IMR-90 (cell line): ENCODE results near the gene EYS. TPM values are rescaled to one million over a fixed set of nuclear protein-coding genes. Genes with fewer than 3 reads are reported as not detected.

ENCODE experiments used
- ATAC-seq: fragments of 200-7000 bp; cut with Tn5 transposase; 2 replicates; pipeline ENCODE4 v1.9.1; 2020; ENCODE audit warnings: low read depth, mild to moderate bottlenecking, moderate library complexity
- BruUV-seq: library from RNA; stranded (reverse); fragments of 400-500 nt; replicated peaks from 2 replicates; lab custom pipeline; 2021; lab: Mats Ljungman, UMichigan
- CTCF ChIA-PET: fragments of 300-600 bp; formaldehyde crosslinking; extraction: SDS; loops from one replicate; lab custom pipeline; 2021; ENCODE audit warnings: antibody characterized with exemption; lab: Yijun Ruan, JAX
- POLR2A ChIA-PET: fragments of 300-600 bp; sonication (Branson Sonifier 250); formaldehyde crosslinking; loops from one replicate; lab custom pipeline; 2022; ENCODE audit warnings: antibody characterized with exemption; ENCODE audit not compliant: unreplicated experiment; lab: Charles Lee
- DNase-seq: peaks from one replicate; pipeline ENCODE4 v3.0.0; 2013
- H2AFZ ChIP-seq: replicated peaks from 2 replicates; pipeline ENCODE3; 2013; ENCODE audit warnings: low read length, mild to moderate bottlenecking; ENCODE audit not compliant: poor library complexity
- H2AK5ac ChIP-seq: 2 replicates; pipeline ENCODE4 v1.6.1; 2013; ENCODE audit warnings: low read depth, low read length, inconsistent platforms
- H2AK9ac ChIP-seq: replicated peaks from 2 replicates; pipeline ENCODE3; 2013; ENCODE audit warnings: mild to moderate bottlenecking, low read depth, low read length, moderate library complexity; ENCODE audit not compliant: poor library complexity
- H2BK120ac ChIP-seq: 2 replicates; pipeline ENCODE4 v1.6.1; 2013; ENCODE audit warnings: low read depth, low read length, inconsistent platforms
- H2BK15ac ChIP-seq: 3 replicates; pipeline ENCODE4 v1.6.1; 2013; ENCODE audit warnings: low read depth, low read length, inconsistent platforms
- H2BK20ac ChIP-seq: 2 replicates; pipeline ENCODE4 v1.6.1; 2013; ENCODE audit warnings: low read depth, mild to moderate bottlenecking, inconsistent platforms, low read length, moderate library complexity
- H2BK5ac ChIP-seq: 2 replicates; pipeline ENCODE4 v1.6.1; 2013; ENCODE audit warnings: mild to moderate bottlenecking, low read depth, low read length, inconsistent platforms; ENCODE audit not compliant: poor library complexity, severe bottlenecking
- H3K14ac ChIP-seq: replicated peaks from 2 replicates; pipeline ENCODE4 v1.6.1; 2013; ENCODE audit warnings: low read depth, low read length, inconsistent platforms
- H3K18ac ChIP-seq: 2 replicates; pipeline ENCODE4 v1.6.1; 2013; ENCODE audit warnings: low read depth, low read length, control low read depth
- H3K23ac ChIP-seq: 2 replicates; pipeline ENCODE4 v1.6.1; 2013; ENCODE audit warnings: low read depth, low read length, inconsistent platforms
- H3K27ac ChIP-seq: 2 replicates; pipeline ENCODE4 v1.5.1; 2013; ENCODE audit warnings: mild to moderate bottlenecking, control low read depth, low read length; ENCODE audit not compliant: insufficient read depth
- H3K27me3 ChIP-seq: 2 replicates; pipeline ENCODE4 v1.6.1; 2013; ENCODE audit warnings: low read length; ENCODE audit not compliant: control insufficient read depth, insufficient read depth
- H3K36me3 ChIP-seq: 2 replicates; pipeline ENCODE4 v1.6.1; 2013; ENCODE audit warnings: low read length, mixed read lengths; ENCODE audit not compliant: control insufficient read depth, insufficient read depth
- H3K4ac ChIP-seq: 2 replicates; pipeline ENCODE4 v1.6.1; 2013; ENCODE audit warnings: low read depth, low read length, inconsistent platforms
- H3K4me1 ChIP-seq: 2 replicates; pipeline ENCODE4 v1.6.1; 2013; ENCODE audit warnings: low read length, mixed read lengths; ENCODE audit not compliant: control insufficient read depth, insufficient read depth
- H3K4me2 ChIP-seq: 2 replicates; pipeline ENCODE4 v1.6.1; 2013; ENCODE audit warnings: low read depth, mild to moderate bottlenecking, control low read depth, low read length, moderate library complexity
- H3K4me3 ChIP-seq: 2 replicates; pipeline ENCODE4 v1.5.1; 2013; ENCODE audit warnings: low read depth, mild to moderate bottlenecking, control low read depth, low read length, moderate library complexity; ENCODE audit not compliant: insufficient read depth
- H3K56ac ChIP-seq: 2 replicates; pipeline ENCODE4 v1.6.1; 2013; ENCODE audit warnings: low read length, inconsistent platforms; ENCODE audit not compliant: insufficient read depth; ENCODE audit errors: extremely low read depth
- H3K79me1 ChIP-seq, 2 experiments: 2 replicates each; pipeline ENCODE4 v1.6.1; 2013; ENCODE audit warnings: low read length in 2 of 2, inconsistent platforms in 1 of 2, low read depth in 1 of 2
- H3K9ac ChIP-seq: 2 replicates; pipeline ENCODE4 v1.6.1; 2013; ENCODE audit warnings: low read depth, low read length, control low read depth
- H3K9me1 ChIP-seq: 2 replicates; pipeline ENCODE4 v1.6.1; 2013; ENCODE audit warnings: low read length, inconsistent platforms; ENCODE audit not compliant: insufficient read depth
- H3K9me3 ChIP-seq: 2 replicates; pipeline ENCODE4 v1.6.1; 2013; ENCODE audit warnings: low read length; ENCODE audit not compliant: control insufficient read depth, insufficient read depth
- H4K20me1 ChIP-seq: 2 replicates; pipeline ENCODE4 v1.6.1; 2013; ENCODE audit warnings: low read length, inconsistent platforms; ENCODE audit not compliant: insufficient read depth
- H4K5ac ChIP-seq: 2 replicates; pipeline ENCODE4 v1.6.1; 2013; ENCODE audit warnings: mild to moderate bottlenecking, low read depth, low read length, control low read depth
- H4K8ac ChIP-seq, 2 experiments: 2 replicates each; pipeline ENCODE4 v1.6.1; 2013; ENCODE audit warnings: low read depth in 2 of 2, low read length in 2 of 2, control low read depth in 1 of 2, inconsistent platforms in 1 of 2
- H4K91ac ChIP-seq: 2 replicates; pipeline ENCODE4 v1.6.1; 2013; ENCODE audit warnings: low read depth, low read length, inconsistent platforms; ENCODE audit not compliant: insufficient read depth
- BHLHE40 ChIP-seq: fragments of 150-350 bp; IDR thresholded peaks from 2 replicates; pipeline ENCODE4 v1.6.1; 2016; ENCODE audit warnings: mild to moderate bottlenecking, low read depth, low read length
- CEBPB ChIP-seq: IDR thresholded peaks from 2 replicates; pipeline ENCODE4 v1.6.1; 2012; ENCODE audit warnings: low read depth, low read length, improper control_type of control experiment
- CHD1 ChIP-seq: IDR thresholded peaks from 2 replicates; pipeline ENCODE4 v1.6.1; 2012; ENCODE audit warnings: low read depth, low read length, improper control_type of control experiment
- FOS ChIP-seq: fragments of 150-350 bp; IDR thresholded peaks from 2 replicates; pipeline ENCODE4 v1.6.1; 2016; ENCODE audit warnings: low read depth, low read length
- MAFK ChIP-seq: IDR thresholded peaks from 2 replicates; pipeline ENCODE4 v1.6.1; 2012; ENCODE audit warnings: low read depth, low read length, improper control_type of control experiment
- MAZ ChIP-seq: IDR thresholded peaks from 2 replicates; pipeline ENCODE4 v1.6.1; 2012; ENCODE audit warnings: low read depth, mild to moderate bottlenecking, low read length, improper control_type of control experiment, moderate library complexity, borderline replicate concordance
- MXI1 ChIP-seq: IDR thresholded peaks from 2 replicates; pipeline ENCODE4 v1.6.1; 2012; ENCODE audit warnings: low read depth, mild to moderate bottlenecking, low read length, moderate library complexity, borderline replicate concordance
- NFE2L2 ChIP-seq: fragments of 150-350 bp; IDR thresholded peaks from 2 replicates; pipeline ENCODE4 v1.6.1; 2016; ENCODE audit warnings: low read depth, mild to moderate bottlenecking, low read length
- POLR2A ChIP-seq: IDR thresholded peaks from 2 replicates; pipeline ENCODE4 v1.6.1; 2012; ENCODE audit warnings: mild to moderate bottlenecking, low read depth, low read length
- RAD21 ChIP-seq: IDR thresholded peaks from 2 replicates; pipeline ENCODE4 v1.6.1; 2012; ENCODE audit warnings: low read length, improper control_type of control experiment
- RCOR1 ChIP-seq: IDR thresholded peaks from 2 replicates; pipeline ENCODE4 v1.6.1; 2012; ENCODE audit warnings: mild to moderate bottlenecking, low read length, improper control_type of control experiment; ENCODE audit not compliant: insufficient replicate concordance
- RFX5 ChIP-seq: IDR thresholded peaks from 2 replicates; pipeline ENCODE4 v1.8.0; 2012; ENCODE audit warnings: low read depth, mild to moderate bottlenecking, low read length, moderate library complexity
- SMC3 ChIP-seq: fragments of 150-350 bp; IDR thresholded peaks from 2 replicates; pipeline ENCODE4 v1.6.1; 2016; ENCODE audit warnings: low read depth, mild to moderate bottlenecking, antibody characterized with exemption, low read length, moderate library complexity
- WGBS, 2 experiments: methylation state at CpG; one replicate each; pipeline versions ENCODE4 v1.1.5 to v1.1.7; 2013; ENCODE audit warnings: missing lambda C conversion rate in 2 of 2; ENCODE audit not compliant: insufficient read length in 1 of 2; ENCODE audit errors: extremely low coverage in 2 of 2; 5-methylcytosine and 5-hydroxymethylcytosine counted together
- dilution Hi-C: fragments of 300-500 bp; cut with HindIII; formaldehyde crosslinking; loops from one replicate; pipeline ENCODE4 v1.14.3; 2018; ENCODE audit warnings: low sequenced_read_pairs; ENCODE audit not compliant: unreplicated experiment
- in situ Hi-C: fragments of 300-500 bp; cut with MboI; formaldehyde crosslinking; loops from 3 replicates; pipeline ENCODE4 v1.14.3; 2019; ENCODE audit warnings: low sequenced_read_pairs, inconsistent platforms, mixed read lengths
- intact Hi-C: fragments of 100-400 bp; cut with micrococcal nuclease; formaldehyde crosslinking; loops from 2 replicates; pipeline ENCODE4 v1.10.0; 2022
- polyA plus RNA-seq, 3 experiments: library from polyadenylated mRNA; depleted of rRNA; stranded (reverse); fragments of >200 nt; gene quantifications; 2 replicates each; pipeline ENCODE4 v1.2.3, GENCODE V29; 2012; ENCODE audit warnings: low replicate concordance in 1 of 3
- total RNA-seq: library from RNA; depleted of rRNA; stranded (reverse); fragments of >200 nt; gene quantifications from 2 replicates; pipeline ENCODE4 v1.2.3, GENCODE V29; 2012
- TF ChIP-seq, protein P1 (sequence below): conservative IDR thresholded peaks from 2 replicates; pipeline ENCODE4 v1.5.1; 2012; ENCODE audit warnings: mild to moderate bottlenecking, low read depth, low read length, improper control_type of control experiment
- TF ChIP-seq, protein P2 (sequence below): fragments of 150-350 bp; IDR thresholded peaks from 2 replicates; pipeline ENCODE4 v1.6.1; 2017; ENCODE audit warnings: mild to moderate bottlenecking, antibody characterized with exemption, low read length, low read depth
- TF ChIP-seq, protein P3 (sequence below): fragments of 150-350 bp; IDR thresholded peaks from 2 replicates; pipeline ENCODE4 v1.6.1; 2016; ENCODE audit warnings: low read depth, mild to moderate bottlenecking, low read length, moderate library complexity, borderline replicate concordance

The EYS gene
- total and polyA plus RNA-seq, 2 of the 4 experiments (the other 2 are of a cell fraction), result under 0.01 TPM; not detected in 1

DNA sequence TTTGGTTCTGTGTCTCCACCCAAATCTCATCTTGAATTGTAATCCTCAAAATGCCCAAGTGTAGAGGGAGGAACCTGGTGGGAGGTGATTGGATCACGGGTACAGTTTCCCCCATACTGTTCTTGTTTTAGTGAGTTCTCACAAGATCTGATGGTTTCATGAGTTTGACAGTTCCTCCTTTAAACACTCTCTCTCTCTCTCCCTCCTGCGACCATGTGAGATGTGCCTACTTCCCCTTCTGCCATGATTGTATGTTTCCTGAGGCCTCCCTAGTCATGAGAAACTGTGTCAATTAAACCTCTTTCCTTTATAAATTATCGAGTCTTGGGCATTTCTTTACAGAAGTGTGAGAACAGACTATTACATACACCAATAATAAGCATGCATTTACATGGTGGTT, 12.1 kb upstream of the EYS start:
- Histone ChIP-seq H3K18ac (no peak overlapping the region), H3K14ac (no peak overlapping the region)
- CTCF ChIA-PET, result no interaction called here

More for the DNA sequence above, 12.1 kb upstream of the EYS start:
- intact Hi-C loops (no loop called here), dilution Hi-C loops (no loop called here), in situ Hi-C loops (no loop called here)
- Histone ChIP-seq H4K5ac (no peak overlapping the region), H4K91ac (no peak overlapping the region), H2BK120ac (no peak overlapping the region), H3K27ac (no peak overlapping the region), H3K4ac (no peak overlapping the region), H3K4me1 (no peaks in the 10 kb centered on the region), H2AK5ac (no peak overlapping the region), H2BK5ac (no peak overlapping the region), H3K23ac (no peak overlapping the region), H2BK15ac (no peak overlapping the region), H3K4me2 (no peak overlapping the region), H3K4me3 (no peak overlapping the region), H3K56ac (no peak overlapping the region), H3K9me1 (no peaks in the 10 kb centered on the region), H2AFZ (no peak overlapping the region), H2AK9ac (no peak overlapping the region), H3K9ac (no peak overlapping the region), H3K27me3 (no peaks in the 10 kb centered on the region), H2BK20ac (no peak overlapping the region), H3K36me3 (no peaks in the 10 kb centered on the region), H4K8ac (no peak overlapping the region), H3K79me1 (no peaks in the 10 kb centered on the region), H3K9me3 (no peaks in the 10 kb centered on the region), H4K20me1 (no peaks in the 10 kb centered on the region)
- BruUV-seq, result no TSS peak
- TF ChIP-seq CEBPB, result no peak
- TF ChIP-seq RCOR1, result no peak
- TF ChIP-seq, protein P1, sequence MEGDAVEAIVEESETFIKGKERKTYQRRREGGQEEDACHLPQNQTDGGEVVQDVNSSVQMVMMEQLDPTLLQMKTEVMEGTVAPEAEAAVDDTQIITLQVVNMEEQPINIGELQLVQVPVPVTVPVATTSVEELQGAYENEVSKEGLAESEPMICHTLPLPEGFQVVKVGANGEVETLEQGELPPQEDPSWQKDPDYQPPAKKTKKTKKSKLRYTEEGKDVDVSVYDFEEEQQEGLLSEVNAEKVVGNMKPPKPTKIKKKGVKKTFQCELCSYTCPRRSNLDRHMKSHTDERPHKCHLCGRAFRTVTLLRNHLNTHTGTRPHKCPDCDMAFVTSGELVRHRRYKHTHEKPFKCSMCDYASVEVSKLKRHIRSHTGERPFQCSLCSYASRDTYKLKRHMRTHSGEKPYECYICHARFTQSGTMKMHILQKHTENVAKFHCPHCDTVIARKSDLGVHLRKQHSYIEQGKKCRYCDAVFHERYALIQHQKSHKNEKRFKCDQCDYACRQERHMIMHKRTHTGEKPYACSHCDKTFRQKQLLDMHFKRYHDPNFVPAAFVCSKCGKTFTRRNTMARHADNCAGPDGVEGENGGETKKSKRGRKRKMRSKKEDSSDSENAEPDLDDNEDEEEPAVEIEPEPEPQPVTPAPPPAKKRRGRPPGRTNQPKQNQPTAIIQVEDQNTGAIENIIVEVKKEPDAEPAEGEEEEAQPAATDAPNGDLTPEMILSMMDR, result no peak
- TF ChIP-seq SMC3, result no peak
- TF ChIP-seq MAFK, result no peak
- no peak for TF ChIP-seq CHD1
- TF ChIP-seq, protein P2, sequence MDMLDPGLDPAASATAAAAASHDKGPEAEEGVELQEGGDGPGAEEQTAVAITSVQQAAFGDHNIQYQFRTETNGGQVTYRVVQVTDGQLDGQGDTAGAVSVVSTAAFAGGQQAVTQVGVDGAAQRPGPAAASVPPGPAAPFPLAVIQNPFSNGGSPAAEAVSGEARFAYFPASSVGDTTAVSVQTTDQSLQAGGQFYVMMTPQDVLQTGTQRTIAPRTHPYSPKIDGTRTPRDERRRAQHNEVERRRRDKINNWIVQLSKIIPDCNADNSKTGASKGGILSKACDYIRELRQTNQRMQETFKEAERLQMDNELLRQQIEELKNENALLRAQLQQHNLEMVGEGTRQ, result no peak
- no peak for TF ChIP-seq NFE2L2
- TF ChIP-seq FOS, result no peak
- no peak for TF ChIP-seq BHLHE40
- no peak for TF ChIP-seq POLR2A
- no peak for TF ChIP-seq MAZ
- no peak for TF ChIP-seq MXI1
- no peak for TF ChIP-seq RAD21
- TF ChIP-seq, protein P3, sequence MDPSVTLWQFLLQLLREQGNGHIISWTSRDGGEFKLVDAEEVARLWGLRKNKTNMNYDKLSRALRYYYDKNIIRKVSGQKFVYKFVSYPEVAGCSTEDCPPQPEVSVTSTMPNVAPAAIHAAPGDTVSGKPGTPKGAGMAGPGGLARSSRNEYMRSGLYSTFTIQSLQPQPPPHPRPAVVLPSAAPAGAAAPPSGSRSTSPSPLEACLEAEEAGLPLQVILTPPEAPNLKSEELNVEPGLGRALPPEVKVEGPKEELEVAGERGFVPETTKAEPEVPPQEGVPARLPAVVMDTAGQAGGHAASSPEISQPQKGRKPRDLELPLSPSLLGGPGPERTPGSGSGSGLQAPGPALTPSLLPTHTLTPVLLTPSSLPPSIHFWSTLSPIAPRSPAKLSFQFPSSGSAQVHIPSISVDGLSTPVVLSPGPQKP, result no peak
- no peak for TF ChIP-seq RFX5
- POLR2A ChIA-PET, result no interaction called here
- no CpG with 5 or more reads among the region's 3 CpGs for WGBS, 2 experiments
- DNase-seq (no peak), ATAC-seq (no peak)
